Colonic mucosa (tissue), 4 donors: Measurements from ENCODE around the gene KCNC3. TPM values are rescaled to one million over a fixed set of nuclear protein-coding genes. Genes with fewer than 3 reads are reported as not detected.

Experiments used
- DNase-seq: peaks from one replicate; pipeline ENCODE4 v3.0.0-alpha.2; 2020
- H3K27ac ChIP-seq: fragments of 200-600 bp; one replicate; pipeline ENCODE4 v1.8.0; 2021
- H3K27me3 ChIP-seq: fragments of 200-600 bp; one replicate; pipeline ENCODE4 v1.8.0; 2021
- H3K36me3 ChIP-seq: fragments of 200-600 bp; one replicate; pipeline ENCODE4 v1.8.0; 2021
- H3K4me1 ChIP-seq: fragments of 200-600 bp; one replicate; pipeline ENCODE4 v1.8.0; 2021; ENCODE audit warnings: mild to moderate bottlenecking
- H3K4me3 ChIP-seq: fragments of 200-600 bp; one replicate; pipeline ENCODE4 v1.8.0; 2021
- H3K9ac ChIP-seq, 2 donors: one replicate each; pipeline ENCODE4 v1.7.0; 2013; ENCODE audit warnings: control low read depth in 2 of 2, low read depth in 2 of 2, low read length in 2 of 2
- H3K9me3 ChIP-seq: fragments of 200-600 bp; one replicate; pipeline ENCODE4 v1.8.0; 2021
- intact Hi-C: fragments of 100-400 bp; cut with DNase I; formaldehyde crosslinking; loops from one replicate; pipeline ENCODE4 v1.14.1; 2022
- total RNA-seq, 2 donors: library from RNA; stranded (reverse); fragmentation: NEBNext Ultra II Directional in 1 of 2; extraction: Animal tissue kit (Norgen Biotek cat#: 25700) in 1 of 2; gene quantifications; one replicate each; pipeline ENCODE4 v1.2.1, GENCODE V29; 2021
- TF ChIP-seq, protein P1 (sequence below): fragments of 200-600 bp; IDR thresholded peaks from one replicate; pipeline ENCODE4 v1.8.0; 2022; ENCODE audit warnings: antibody characterized with exemption, mild to moderate bottlenecking
- donor health status: healthy.
- donor health status: DM: no; HTN: no; CAD: no.
- donor health status: DM: no; HTN: no; CAD: no.

The KCNC3 gene
- total RNA-seq, 2 donors from 2014 or later, result 0.61 to 1.0 TPM

DNA sequence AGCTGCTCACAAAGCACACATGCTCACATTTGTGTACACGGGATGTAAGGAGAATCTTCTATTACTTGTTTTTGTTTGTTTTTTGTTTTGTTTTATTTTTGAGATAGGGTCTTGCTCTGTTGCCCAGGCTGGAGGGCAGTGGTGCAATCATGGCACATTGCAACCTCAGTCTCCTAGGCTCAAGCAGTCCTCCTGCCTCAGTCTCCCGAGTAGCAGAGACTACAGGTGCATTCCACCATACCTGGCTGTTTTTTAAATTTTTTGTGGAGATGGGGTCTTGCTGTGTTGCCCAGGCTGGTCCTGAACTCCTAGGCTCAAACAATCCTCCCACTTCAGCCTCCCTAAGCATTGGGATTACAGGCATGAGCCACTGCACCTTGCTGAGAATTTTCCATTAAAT lies 41.8 kb downstream of the KCNC3 start:
- DNase-seq, result no peak
- H3K36me3 ChIP-seq, result peaks cover 18% of the 10 kb centered on the region

DNA sequence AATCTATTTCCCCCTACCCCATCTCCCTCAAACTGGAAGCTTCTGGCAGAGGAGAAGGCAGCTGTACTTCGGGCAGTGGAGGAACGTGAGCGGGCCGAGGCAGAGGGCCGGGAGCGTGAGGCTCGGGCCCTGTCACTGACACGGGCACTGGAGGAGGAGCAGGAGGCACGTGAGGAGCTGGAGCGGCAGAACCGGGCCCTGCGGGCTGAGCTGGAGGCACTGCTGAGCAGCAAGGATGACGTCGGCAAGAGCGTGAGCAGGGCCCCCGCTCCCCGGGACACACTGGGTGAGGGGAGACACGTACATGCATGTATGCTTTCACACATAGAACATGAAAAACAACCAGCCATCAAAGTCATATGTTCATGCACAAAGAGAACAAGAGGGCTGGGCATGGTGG lies 42.7 kb downstream of the KCNC3 start:
- Histone ChIP-seq H3K4me1 (no peaks in the 10 kb centered on the region), H3K4me3 (no peak overlapping the region), H3K9me3 (no peaks in the 10 kb centered on the region), H3K36me3 (peaks cover 18% of the 10 kb centered on the region), H3K27me3 (no peaks in the 10 kb centered on the region), H3K9ac (no peak overlapping the region), H3K27ac (no peak overlapping the region)
- no peak for DNase-seq
- TF ChIP-seq, protein P1, sequence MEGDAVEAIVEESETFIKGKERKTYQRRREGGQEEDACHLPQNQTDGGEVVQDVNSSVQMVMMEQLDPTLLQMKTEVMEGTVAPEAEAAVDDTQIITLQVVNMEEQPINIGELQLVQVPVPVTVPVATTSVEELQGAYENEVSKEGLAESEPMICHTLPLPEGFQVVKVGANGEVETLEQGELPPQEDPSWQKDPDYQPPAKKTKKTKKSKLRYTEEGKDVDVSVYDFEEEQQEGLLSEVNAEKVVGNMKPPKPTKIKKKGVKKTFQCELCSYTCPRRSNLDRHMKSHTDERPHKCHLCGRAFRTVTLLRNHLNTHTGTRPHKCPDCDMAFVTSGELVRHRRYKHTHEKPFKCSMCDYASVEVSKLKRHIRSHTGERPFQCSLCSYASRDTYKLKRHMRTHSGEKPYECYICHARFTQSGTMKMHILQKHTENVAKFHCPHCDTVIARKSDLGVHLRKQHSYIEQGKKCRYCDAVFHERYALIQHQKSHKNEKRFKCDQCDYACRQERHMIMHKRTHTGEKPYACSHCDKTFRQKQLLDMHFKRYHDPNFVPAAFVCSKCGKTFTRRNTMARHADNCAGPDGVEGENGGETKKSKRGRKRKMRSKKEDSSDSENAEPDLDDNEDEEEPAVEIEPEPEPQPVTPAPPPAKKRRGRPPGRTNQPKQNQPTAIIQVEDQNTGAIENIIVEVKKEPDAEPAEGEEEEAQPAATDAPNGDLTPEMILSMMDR, result no peak
- intact Hi-C loops, result no loop called here

More for the DNA sequence above, 41.8 kb downstream of the KCNC3 start:
- Histone ChIP-seq H3K9me3 (no peaks in the 10 kb centered on the region), H3K4me1 (no peaks in the 10 kb centered on the region), H3K27me3 (no peaks in the 10 kb centered on the region), H3K9ac (no peak overlapping the region), H3K27ac (no peak overlapping the region), H3K4me3 (no peak overlapping the region)
- TF ChIP-seq, protein P1, result no peak
- intact Hi-C loops, result no loop called here

DNA sequence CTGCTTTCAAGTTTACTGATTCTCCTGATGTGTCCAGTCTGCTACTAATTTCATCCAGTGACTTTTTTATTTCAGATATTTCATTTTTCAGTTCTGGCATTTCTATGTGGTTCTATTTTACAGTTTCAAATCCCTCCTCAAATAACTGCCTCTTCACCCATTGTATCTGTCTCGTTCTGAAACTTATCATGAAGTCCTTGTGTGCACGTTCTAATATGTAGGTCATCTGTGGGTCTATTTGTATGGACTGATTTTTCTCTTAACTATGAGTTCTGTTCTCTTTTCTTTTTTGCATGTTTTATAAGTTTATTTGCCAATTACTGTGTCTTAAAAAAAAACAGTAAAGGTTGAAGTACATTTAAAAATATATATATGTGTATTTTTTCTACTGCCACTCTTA lies 43.3 kb downstream of the KCNC3 start:
- DNase-seq, result no peak
- no peaks in the 10 kb centered on the region for H3K4me1 ChIP-seq
- no peak overlapping the region for H3K4me3 ChIP-seq
- no peaks in the 10 kb centered on the region for H3K9me3 ChIP-seq
- no peak overlapping the region for H3K27ac ChIP-seq
- H3K9ac ChIP-seq, result no peak overlapping the region
- TF ChIP-seq, protein P1, result no peak
- intact Hi-C loops, result no loop called here
- H3K36me3 ChIP-seq, result peaks cover 14% of the 10 kb centered on the region
- no peaks in the 10 kb centered on the region for H3K27me3 ChIP-seq

DNA sequence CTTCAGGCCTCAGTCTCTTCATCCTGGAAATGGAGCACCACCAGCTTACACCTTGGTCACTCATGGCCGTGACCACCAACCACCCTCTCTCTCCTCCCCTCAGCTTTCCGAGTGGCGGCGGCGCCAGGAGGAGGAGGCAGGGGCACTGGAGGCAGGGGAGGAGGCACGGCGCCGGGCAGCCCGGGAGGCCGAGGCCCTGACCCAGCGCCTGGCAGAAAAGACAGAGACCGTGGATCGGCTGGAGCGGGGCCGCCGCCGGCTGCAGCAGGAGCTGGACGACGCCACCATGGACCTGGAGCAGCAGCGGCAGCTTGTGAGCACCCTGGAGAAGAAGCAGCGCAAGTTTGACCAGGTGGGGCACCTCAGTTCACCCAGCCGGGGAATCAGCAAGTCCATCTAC lies 47.7 kb downstream of the KCNC3 start:
- H3K4me1 ChIP-seq, result no peaks in the 10 kb centered on the region
- H3K36me3 ChIP-seq, result no peaks in the 10 kb centered on the region
- no peaks in the 10 kb centered on the region for H3K27me3 ChIP-seq

DNA sequence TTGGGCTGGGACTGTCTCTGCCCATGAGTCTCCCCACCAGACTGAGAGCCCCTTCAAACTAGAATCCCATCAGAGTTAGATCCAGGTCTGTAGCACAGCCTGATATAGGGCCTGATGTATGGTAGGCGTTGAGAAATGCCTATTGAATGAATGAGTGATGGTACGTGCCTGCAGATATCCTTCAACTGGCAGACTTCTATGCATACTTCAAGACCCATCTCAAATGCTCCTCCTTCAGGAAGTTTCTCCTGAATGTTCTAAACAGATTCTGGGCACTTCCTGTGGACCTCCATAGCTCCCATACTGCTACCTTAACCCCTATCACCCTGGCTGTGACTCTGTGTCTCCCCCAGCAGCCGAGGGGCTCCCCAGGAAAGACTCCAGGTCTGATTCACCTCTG lies 48.2 kb downstream of the KCNC3 start:
- no peaks in the 10 kb centered on the region for H3K9me3 ChIP-seq
- H3K9ac ChIP-seq, result no peak overlapping the region
- no peak overlapping the region for H3K27ac ChIP-seq
- no peaks in the 10 kb centered on the region for H3K36me3 ChIP-seq
- no peaks in the 10 kb centered on the region for H3K27me3 ChIP-seq
- H3K4me3 ChIP-seq, result no peak overlapping the region
- H3K4me1 ChIP-seq, result no peaks in the 10 kb centered on the region
- DNase-seq, result no peak
- TF ChIP-seq, protein P1, result no peak
- intact Hi-C loops, result no loop called here

More for the DNA sequence above, 47.7 kb downstream of the KCNC3 start:
- H3K9me3 ChIP-seq, result no peaks in the 10 kb centered on the region
- no peak overlapping the region for H3K9ac ChIP-seq
- TF ChIP-seq, protein P1, result no peak
- H3K27ac ChIP-seq, result no peak overlapping the region
- H3K4me3 ChIP-seq, result no peak overlapping the region
- intact Hi-C loops, result no loop called here
- DNase-seq, result no peak

DNA sequence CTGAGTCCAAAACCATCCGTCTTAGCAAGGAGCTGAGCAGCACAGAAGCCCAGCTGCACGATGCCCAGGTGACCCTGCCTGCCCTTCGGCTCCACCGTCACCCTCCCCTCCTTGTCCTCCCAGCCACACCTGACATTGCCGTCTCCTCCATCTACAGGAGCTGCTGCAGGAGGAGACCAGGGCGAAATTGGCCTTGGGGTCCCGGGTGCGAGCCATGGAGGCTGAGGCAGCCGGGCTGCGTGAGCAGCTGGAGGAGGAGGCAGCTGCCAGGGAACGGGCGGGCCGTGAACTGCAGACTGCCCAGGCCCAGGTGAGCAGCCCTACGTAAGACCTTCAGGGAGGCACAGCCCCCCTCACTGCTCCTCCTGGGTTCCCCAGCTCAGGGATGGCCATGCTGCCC lies 49.1 kb downstream of the KCNC3 start:
- H3K36me3 ChIP-seq, result no peaks in the 10 kb centered on the region
- H3K4me3 ChIP-seq, result no peak overlapping the region
- H3K9ac ChIP-seq, result no peak overlapping the region
- no peaks in the 10 kb centered on the region for H3K27me3 ChIP-seq
- no peaks in the 10 kb centered on the region for H3K9me3 ChIP-seq
- TF ChIP-seq, protein P1, result no peak
- DNase-seq, result no peak
- intact Hi-C loops, result no loop called here
- H3K27ac ChIP-seq, result no peak overlapping the region
- no peaks in the 10 kb centered on the region for H3K4me1 ChIP-seq
